Activated CD8-positive, alpha-beta memory T cell treated with anti-CD3 and anti-CD28 coated beads, Interleukin-2, amount 50 U/mL, for 24 hours (primary cell): ENCODE measurements around the gene C8A.
A peak's percentile ranks its signal among the peaks of the same experiment; 100 is the strongest.

ENCODE experiments used
- DNase-seq: peaks from one replicate; pipeline ENCODE4 v3.0.0-alpha.2; 2020; ENCODE audit errors: extremely low read depth

The C8A gene

GRCh38 chr1:56854521-56855099, at the start of gene C8A:
Gene C8A, plus strand, starts transcription at chr1:56854797. Its CDS starts 105 bp downstream, at chr1:56854902.
- no peak for DNase-seq

- DNase-seq: no peak
These were observed 47.8 kb upstream of the C8A start for GRCh38 chr1:56806804-56807203.

GRCh38 chr1:56808410-56808809, 46.2 kb upstream of the C8A start:
- no peak for DNase-seq

GRCh38 chr1:56811331-56811730, 43.3 kb upstream of the C8A start:
- no peak for DNase-seq

GRCh38 chr1:56814205-56814604, 40.4 kb upstream of the C8A start:
- DNase-seq: no peak

- no peak for DNase-seq
These were observed 38.3 kb upstream of the C8A start for GRCh38 chr1:56816264-56816663.

GRCh38 chr1:56816909-56817308, 37.7 kb upstream of the C8A start:
- DNase-seq: no peak

- no peak for DNase-seq
These were observed 36.7 kb upstream of the C8A start for GRCh38 chr1:56817716-56818463.

- no peak for DNase-seq
These were observed 35.2 kb upstream of the C8A start, which contains the start of gene FYB2 for GRCh38 chr1:56819387-56819899. Gene FYB2, minus strand, starts transcription at chr1:56819404. Its CDS starts 114 bp downstream, at chr1:56819290.

GRCh38 chr1:56820755-56821461, 33.7 kb upstream of the C8A start:
- DNase-seq: peak; percentile 42

GRCh38 chr1:56821462-56821797, 33.2 kb upstream of the C8A start:
- no peak for DNase-seq

- DNase-seq: no peak
These were observed 30.3 kb upstream of the C8A start for GRCh38 chr1:56824271-56824670.

GRCh38 chr1:56824938-56825337, 29.7 kb upstream of the C8A start:
- DNase-seq: no peak

- no peak for DNase-seq
These were observed 29.2 kb upstream of the C8A start for GRCh38 chr1:56825436-56825835.

GRCh38 chr1:56827711-56828110, 26.9 kb upstream of the C8A start:
- DNase-seq: no peak

- no peak for DNase-seq
These were observed 24.5 kb upstream of the C8A start for GRCh38 chr1:56830052-56830451.

- peak; percentile 25 for DNase-seq
These were observed 22.5 kb upstream of the C8A start for GRCh38 chr1:56831871-56832693.

GRCh38 chr1:56833088-56833487, 21.5 kb upstream of the C8A start:
- no peak for DNase-seq

GRCh38 chr1:56834137-56834900, 20.3 kb upstream of the C8A start:
- no peak for DNase-seq

GRCh38 chr1:56835657-56836056, 18.9 kb upstream of the C8A start:
- DNase-seq: no peak

- DNase-seq: no peak
These were observed 18.2 kb upstream of the C8A start for GRCh38 chr1:56836359-56836758.
